Amniotic epithelial cell (primary cell): ENCODE data around the gene CDH4.
"Not testable (repeated sequence)": the region's sequence is repeated elsewhere in the genome, so short reads cannot be mapped to it uniquely, and the experiment has no call there.

Experiments
- DNase-seq: peaks from one replicate; pipeline ENCODE4 v3.0.0-alpha.2; 2010; ENCODE audit warnings: low read depth

CDH4 gene

GRCh38 chr20:61965606-61966491 lies 713.8 kb downstream of the CDH4 start:
- no peak for DNase-seq

DNA sequence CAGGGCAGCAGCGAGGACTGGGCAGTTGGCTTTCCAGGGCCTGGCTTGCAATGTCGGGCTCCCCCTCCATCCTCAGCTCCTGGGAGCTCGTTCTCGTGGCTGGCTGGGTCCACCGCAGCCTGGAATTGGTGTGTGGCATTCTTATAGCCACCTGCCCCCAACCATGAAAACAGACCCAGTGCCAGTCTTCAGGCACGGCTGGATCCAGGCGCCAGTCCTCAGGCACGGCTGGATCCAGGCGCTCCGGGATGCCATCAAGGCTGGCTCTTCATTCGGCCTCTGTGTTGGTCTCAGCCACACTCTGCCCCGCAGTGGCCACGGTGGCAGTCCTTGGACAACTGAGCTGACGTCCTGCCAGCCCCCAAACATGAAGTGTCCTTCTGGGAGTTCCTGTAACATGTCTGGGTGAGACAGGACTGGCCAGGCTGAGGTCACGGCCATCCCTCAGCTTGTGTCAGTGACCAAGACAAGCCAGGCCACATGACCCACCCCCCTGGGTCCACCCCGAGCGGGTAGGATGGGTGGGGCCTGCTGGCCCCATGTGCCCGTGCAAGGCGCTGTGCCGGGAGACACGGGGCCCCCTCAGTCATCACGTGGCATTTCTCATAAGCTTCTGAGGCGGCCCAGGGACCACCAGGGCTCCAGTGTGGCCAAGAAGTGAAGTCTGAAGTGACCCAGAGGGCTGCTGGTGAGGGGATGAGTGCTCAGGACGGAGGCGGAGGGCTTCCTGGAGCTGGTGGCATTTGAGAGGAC lies 714.6 kb downstream of the CDH4 start:
- DNase-seq, result no peak

DNA sequence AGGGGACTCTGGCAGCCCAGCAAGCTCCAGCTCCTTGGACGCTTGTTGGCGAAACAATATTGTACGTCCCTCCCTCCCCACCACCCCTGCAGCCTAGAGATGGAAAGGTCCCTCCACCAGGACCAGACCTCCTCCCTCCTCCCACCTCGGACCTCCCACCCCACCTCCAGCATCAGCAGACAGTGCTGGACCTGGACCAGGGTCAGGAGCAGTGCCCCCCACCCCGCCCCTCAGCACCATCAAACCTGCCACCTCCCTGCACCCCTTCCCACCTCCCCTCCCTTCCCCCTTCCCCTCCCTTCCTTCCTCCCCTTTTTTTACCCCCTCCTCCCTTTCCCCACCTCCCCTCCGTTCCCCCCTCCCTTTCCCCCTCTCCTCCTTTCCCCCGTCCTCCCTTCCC lies 715.2 kb downstream of the CDH4 start:
- DNase-seq, result no peak

- DNase-seq, result no peak
These were observed 716.2 kb downstream of the CDH4 start for GRCh38 chr20:61968036-61968810.

- no peak for DNase-seq
These were observed 716.9 kb downstream of the CDH4 start for GRCh38 chr20:61968932-61969331.

GRCh38 chr20:61969806-61970205 lies 717.7 kb downstream of the CDH4 start:
- DNase-seq, result no peak

DNA sequence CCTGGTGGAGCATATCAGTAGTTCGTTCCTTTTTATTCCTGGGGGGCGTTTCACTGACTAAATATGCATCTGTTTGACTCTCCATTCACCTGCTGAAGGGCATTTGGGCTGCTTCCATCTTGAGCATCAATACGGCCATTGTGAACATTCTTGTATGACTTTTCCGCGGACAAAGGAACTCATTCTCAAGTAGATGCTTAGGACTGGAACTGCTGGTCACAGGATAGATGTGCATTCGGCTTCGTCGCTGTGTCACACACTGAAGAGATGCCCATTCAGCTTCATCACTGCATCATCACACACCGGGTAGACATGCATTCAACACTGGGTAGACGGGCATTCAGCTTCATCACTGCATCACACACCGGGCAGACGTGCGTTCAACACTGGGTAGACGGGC lies 718.3 kb downstream of the CDH4 start:
- no peak for DNase-seq

- not testable (repeated sequence) for DNase-seq
These were observed 719.5 kb downstream of the CDH4 start for GRCh38 chr20:61971595-61971994.

GRCh38 chr20:61972636-61973508 lies 720.8 kb downstream of the CDH4 start:
- no peak for DNase-seq

DNA sequence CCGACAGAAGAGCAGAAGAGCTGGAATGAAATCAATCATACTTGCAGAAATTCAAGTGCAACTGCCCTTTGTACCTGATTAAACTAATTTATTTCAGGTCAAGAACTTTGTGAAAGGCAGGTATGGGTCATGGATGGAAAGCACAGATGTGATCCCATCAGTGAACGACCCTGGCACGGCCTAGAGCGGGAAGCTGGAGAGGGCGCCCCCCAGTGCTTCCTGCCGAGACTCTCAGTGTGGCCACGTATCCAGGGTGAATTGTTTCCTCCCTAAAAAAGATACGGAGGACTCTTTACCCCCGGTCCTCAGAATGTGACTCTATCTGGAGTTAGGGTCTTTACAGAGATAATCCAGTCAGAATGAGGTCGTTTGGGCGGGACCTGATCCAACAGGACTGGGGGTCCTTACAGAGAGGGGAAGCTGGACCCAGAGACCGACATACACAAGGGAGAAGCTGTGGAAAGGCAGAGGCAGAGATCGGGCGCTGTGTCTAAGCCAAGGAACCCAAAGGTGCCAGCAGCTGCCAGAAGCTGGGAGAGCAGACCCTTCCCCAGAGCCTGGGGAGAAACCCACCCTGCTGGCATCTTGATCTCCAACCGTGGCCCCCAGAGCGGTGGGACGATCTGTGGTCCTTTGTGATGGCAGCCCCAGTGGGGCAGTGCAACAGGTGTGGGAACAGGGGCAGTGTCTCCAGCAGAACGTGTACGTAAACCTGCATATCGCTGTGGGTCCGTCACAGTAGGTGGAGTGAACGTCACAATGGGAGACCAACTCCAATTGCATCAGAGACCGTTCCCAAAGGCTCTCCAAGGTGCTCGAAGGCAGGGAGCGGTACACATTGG lies 721.7 kb downstream of the CDH4 start:
- no peak for DNase-seq

GRCh38 chr20:61974357-61974665 lies 722.2 kb downstream of the CDH4 start:
- DNase-seq, result no peak

GRCh38 chr20:61975407-61976129 lies 723.5 kb downstream of the CDH4 start:
- DNase-seq, result no peak

DNA sequence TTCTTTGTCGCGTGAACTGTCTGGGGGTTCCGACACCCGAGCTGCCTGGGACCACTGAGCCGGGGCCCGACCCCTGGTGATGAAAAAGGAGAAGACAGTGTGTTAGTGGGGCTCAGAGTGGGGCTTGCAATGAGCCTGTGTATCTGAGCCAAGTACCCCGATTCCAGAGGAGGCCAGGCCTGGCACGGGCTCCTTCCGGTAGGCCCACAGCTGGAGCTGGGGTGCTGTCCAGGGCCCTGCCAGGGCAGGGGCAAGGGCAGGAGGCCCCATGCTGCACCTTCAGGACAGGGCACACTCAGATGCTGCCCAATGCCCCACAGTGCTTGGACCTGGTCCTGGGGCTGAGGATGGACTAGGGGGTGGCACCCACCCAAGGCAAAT lies 724.2 kb downstream of the CDH4 start:
- DNase-seq, result no peak

DNA sequence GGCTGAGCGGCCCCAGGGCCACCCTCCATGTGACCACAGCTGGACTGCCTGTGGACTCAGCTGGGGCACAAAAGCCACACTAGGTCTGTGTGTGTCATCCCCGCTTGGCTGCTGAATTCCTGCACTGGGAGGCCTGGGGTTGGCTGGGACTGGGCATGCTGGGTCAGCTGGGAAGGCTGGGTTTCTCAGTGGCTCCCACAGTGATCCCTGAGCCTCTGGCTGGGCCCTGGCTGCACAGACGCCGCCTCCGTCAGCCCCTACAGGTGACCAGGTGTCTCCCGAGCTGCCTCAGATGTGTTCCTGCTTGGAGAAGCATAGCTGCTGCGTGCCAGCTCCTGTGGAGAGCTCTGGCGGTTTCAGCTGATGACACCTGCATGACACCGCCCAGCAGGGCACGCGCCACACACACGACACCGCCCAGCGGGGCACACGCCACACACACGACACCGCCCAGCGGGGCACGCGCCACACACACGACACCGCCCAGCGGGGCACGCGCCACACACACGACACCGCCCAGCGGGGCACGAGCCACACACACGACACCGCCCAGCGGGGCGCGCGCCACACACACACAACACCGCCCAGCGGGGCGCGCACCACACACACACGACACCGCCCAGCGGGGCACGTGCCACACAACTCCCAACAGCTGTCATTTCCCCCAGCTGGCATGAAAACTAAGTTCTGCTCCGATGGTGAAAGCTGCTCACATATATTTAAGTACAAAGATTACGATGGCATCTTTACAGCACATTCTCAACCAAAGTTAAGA lies 724.8 kb downstream of the CDH4 start:
- DNase-seq, result no peak

GRCh38 chr20:61977419-61977786 lies 725.3 kb downstream of the CDH4 start:
- no peak for DNase-seq

DNA sequence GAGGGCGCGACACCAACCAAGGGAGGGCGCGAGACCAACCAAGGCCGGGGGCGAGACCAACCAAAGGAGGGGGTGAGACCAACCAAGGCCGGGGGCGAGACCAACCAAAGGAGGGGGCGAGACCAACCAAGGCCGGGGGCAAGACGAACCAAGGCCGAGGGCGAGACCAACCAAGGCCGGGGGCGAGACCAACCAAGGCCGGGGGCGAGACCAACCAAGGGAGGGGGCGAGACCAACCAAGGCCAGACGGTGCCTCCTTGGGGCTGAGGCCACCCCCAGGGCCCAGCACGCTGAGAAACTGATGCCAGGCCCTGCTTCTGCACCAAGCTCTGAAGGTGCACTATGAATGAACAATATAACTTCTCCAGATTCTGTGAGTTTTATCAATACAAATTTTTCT lies 726.4 kb downstream of the CDH4 start:
- no peak for DNase-seq

DNA sequence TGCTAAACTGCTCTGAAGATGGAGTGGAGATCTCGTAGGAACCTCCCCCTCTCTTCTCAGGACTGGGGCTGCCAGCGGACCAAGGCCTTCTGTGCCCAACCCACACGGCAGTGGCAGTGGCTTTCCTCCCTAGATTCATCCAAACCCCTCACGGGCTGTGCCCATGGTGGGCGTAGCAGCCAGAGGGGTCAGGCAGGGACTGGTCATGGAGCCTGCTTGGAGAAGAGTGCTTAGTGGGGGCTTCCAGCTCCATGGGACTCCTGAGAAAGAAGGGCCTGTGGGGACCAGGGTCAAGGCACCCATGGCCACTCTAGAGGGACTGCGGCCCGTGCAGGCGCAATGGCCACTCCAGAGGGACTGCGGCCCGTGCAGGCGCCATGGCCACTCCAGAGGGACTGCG lies 727.0 kb downstream of the CDH4 start:
- no peak for DNase-seq

- DNase-seq, result no peak
These were observed 727.9 kb downstream of the CDH4 start for GRCh38 chr20:61979701-61980635.
